WTC11 (cell line): ENCODE results near the gene CDCA4.

Experiments used
- CREB1 ChIP-seq: sonication (generic); formaldehyde crosslinking; IDR thresholded peaks from 2 replicates; pipeline ENCODE4 v1.8.0; 2023; ENCODE audit warnings: mild to moderate bottlenecking, missing genetic modification reagents
- JAZF1 ChIP-seq: fragments of 250-450 bp; sonication (Bioruptor Pico); IDR thresholded peaks from 2 replicates; pipeline ENCODE4 v1.9.0; 2021; ENCODE audit warnings: moderate library complexity, mild to moderate bottlenecking, inconsistent platforms
- TP53 ChIP-seq: sonication (generic); formaldehyde crosslinking; IDR thresholded peaks from 2 replicates; pipeline ENCODE4 v1.8.1; 2023; ENCODE audit warnings: mild to moderate bottlenecking, missing genetic modification reagents
- TF ChIP-seq, protein P1 (sequence below): fragments of 200-600 bp; IDR thresholded peaks from 2 replicates; pipeline ENCODE4 v1.8.0; 2022; ENCODE audit warnings: antibody characterized with exemption
- TF ChIP-seq, protein P2 (sequence below): sonication (generic); formaldehyde crosslinking; conservative IDR thresholded peaks from 2 replicates; pipeline ENCODE4 v1.8.1; 2023; ENCODE audit warnings: mild to moderate bottlenecking, low read depth, missing genetic modification reagents, moderate library complexity

DNA sequence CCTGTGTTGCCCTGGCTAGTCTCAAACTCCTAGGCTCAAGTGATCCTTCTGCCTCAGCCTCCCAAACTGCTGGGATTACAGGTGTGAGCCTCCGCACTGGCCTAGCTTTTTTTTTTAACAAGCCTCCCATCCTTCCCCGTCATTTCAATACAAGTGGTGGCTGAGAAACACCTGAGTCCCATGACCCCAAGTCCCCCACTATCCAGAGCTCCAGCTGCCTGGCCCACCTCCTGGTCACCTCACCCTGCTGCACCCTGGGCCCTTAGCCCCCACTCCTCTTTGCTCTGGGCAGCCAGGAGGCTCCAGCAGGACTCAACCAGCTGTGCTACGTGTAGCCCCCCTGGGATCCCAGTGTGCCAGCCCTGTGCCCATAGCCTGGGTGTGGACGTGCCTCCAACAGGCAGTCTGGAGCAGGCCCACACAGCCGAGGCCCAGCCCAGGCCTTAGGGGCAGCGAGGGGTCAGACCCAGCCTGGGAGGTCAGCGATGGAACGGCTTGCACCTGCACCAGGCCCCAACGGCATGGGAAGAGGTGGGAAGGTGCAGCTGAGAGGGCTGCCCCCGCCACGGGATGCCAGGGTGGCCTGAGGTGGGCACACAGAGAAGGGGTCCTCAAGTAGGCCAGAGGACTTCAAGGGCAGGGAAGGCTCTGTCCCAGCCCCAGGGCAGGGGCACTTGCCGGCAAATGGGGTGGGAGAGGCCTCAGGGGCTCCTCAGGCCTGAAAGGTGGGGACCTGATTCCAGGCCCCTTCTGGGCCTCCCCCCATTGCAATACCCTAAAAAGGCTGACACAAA is 49.2 kb downstream of the CDCA4 start:
- TF ChIP-seq, protein P1, sequence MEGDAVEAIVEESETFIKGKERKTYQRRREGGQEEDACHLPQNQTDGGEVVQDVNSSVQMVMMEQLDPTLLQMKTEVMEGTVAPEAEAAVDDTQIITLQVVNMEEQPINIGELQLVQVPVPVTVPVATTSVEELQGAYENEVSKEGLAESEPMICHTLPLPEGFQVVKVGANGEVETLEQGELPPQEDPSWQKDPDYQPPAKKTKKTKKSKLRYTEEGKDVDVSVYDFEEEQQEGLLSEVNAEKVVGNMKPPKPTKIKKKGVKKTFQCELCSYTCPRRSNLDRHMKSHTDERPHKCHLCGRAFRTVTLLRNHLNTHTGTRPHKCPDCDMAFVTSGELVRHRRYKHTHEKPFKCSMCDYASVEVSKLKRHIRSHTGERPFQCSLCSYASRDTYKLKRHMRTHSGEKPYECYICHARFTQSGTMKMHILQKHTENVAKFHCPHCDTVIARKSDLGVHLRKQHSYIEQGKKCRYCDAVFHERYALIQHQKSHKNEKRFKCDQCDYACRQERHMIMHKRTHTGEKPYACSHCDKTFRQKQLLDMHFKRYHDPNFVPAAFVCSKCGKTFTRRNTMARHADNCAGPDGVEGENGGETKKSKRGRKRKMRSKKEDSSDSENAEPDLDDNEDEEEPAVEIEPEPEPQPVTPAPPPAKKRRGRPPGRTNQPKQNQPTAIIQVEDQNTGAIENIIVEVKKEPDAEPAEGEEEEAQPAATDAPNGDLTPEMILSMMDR = no peak
- TF ChIP-seq TP53 (CRISPR knock-in tag) (no peak), JAZF1 (CRISPR knock-in tag) (no peak), CREB1 (CRISPR knock-in tag) (no peak)
- TF ChIP-seq, protein P2, sequence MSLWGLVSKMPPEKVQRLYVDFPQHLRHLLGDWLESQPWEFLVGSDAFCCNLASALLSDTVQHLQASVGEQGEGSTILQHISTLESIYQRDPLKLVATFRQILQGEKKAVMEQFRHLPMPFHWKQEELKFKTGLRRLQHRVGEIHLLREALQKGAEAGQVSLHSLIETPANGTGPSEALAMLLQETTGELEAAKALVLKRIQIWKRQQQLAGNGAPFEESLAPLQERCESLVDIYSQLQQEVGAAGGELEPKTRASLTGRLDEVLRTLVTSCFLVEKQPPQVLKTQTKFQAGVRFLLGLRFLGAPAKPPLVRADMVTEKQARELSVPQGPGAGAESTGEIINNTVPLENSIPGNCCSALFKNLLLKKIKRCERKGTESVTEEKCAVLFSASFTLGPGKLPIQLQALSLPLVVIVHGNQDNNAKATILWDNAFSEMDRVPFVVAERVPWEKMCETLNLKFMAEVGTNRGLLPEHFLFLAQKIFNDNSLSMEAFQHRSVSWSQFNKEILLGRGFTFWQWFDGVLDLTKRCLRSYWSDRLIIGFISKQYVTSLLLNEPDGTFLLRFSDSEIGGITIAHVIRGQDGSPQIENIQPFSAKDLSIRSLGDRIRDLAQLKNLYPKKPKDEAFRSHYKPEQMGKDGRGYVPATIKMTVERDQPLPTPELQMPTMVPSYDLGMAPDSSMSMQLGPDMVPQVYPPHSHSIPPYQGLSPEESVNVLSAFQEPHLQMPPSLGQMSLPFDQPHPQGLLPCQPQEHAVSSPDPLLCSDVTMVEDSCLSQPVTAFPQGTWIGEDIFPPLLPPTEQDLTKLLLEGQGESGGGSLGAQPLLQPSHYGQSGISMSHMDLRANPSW (CRISPR knock-in tag) = no peak
